Loucy (cell line): ENCODE data around the gene CNTN5.

ENCODE experiments used
- H2AFZ ChIP-seq: fragments of 200-600 bp; sonication (generic); 2 replicates; pipeline ENCODE4 v1.6.0; 2016; ENCODE audit warnings: antibody characterized with exemption, mild to moderate bottlenecking, low read length, moderate library complexity
- H3F3A ChIP-seq: fragments of 200-600 bp; 2 replicates; pipeline ENCODE4 v1.6.0; 2016; ENCODE audit warnings: antibody characterized with exemption, low read depth, mild to moderate bottlenecking
- H3K27me3 ChIP-seq: fragments of 200-600 bp; sonication (generic); 2 replicates; pipeline ENCODE4 v1.6.1; 2014; ENCODE audit warnings: low read length, mild to moderate bottlenecking; ENCODE audit not compliant: insufficient read depth, poor library complexity, severe bottlenecking
- H3K36me3 ChIP-seq: fragments of 200-600 bp; sonication (generic); 2 replicates; pipeline ENCODE4 v1.6.1; 2016; ENCODE audit warnings: low read length; ENCODE audit not compliant: insufficient read depth
- H3K4me1 ChIP-seq: fragments of 200-600 bp; sonication (generic); 2 replicates; pipeline ENCODE4 v1.5.1; 2014; ENCODE audit warnings: low read length, mild to moderate bottlenecking; ENCODE audit not compliant: insufficient read depth, poor library complexity, severe bottlenecking
- H3K4me2 ChIP-seq: fragments of 200-600 bp; sonication (generic); 2 replicates; pipeline ENCODE4 v1.6.0; 2014; ENCODE audit warnings: antibody characterized with exemption, low read length, low read depth, mild to moderate bottlenecking; ENCODE audit not compliant: poor library complexity, severe bottlenecking
- H3K4me3 ChIP-seq: fragments of 200-600 bp; sonication (generic); 2 replicates; pipeline ENCODE4 v1.5.1; 2014; ENCODE audit warnings: low read length, mild to moderate bottlenecking, mixed read lengths; ENCODE audit not compliant: poor library complexity, severe bottlenecking
- H3K79me2 ChIP-seq: fragments of 200-600 bp; sonication (generic); 2 replicates; pipeline ENCODE4 v1.6.1; 2014; ENCODE audit warnings: low read length; ENCODE audit not compliant: insufficient read depth
- H3K9ac ChIP-seq: fragments of 200-600 bp; sonication (generic); 2 replicates; pipeline ENCODE4 v1.6.0; 2014; ENCODE audit warnings: mild to moderate bottlenecking, low read depth, low read length, moderate library complexity; ENCODE audit not compliant: poor library complexity, severe bottlenecking
- H3K9me2 ChIP-seq: fragments of 200-600 bp; sonication (generic); replicated peaks from 2 replicates; pipeline ENCODE4 v1.6.1; 2016; ENCODE audit warnings: low read depth, low read length, mixed read lengths
- H3K9me3 ChIP-seq: fragments of 200-600 bp; sonication (generic); 2 replicates; pipeline ENCODE4 v1.6.1; 2014; ENCODE audit warnings: mild to moderate bottlenecking, antibody characterized with exemption, low read length, low read depth; ENCODE audit not compliant: insufficient read depth
- H4K20me1 ChIP-seq: fragments of 200-600 bp; sonication (generic); 2 replicates; pipeline ENCODE4 v1.6.0; 2014; ENCODE audit warnings: antibody characterized with exemption, low read length, mild to moderate bottlenecking; ENCODE audit not compliant: insufficient read depth, poor library complexity, severe bottlenecking
- EZH2phosphoT487 ChIP-seq: fragments of 200-600 bp; IDR thresholded peaks from 2 replicates; pipeline ENCODE4 v1.6.1; 2018; ENCODE audit warnings: antibody characterized with exemption, mild to moderate bottlenecking, moderate library complexity, borderline replicate concordance

The CNTN5 gene

GRCh38 chr11:100404907-100405306, 1384.2 kb downstream of the CNTN5 start:
- no peak overlapping the region for H3K4me3 ChIP-seq

More at GRCh38 chr11:100404907-100405306, 1384.2 kb downstream of the CNTN5 start:
- H2AFZ ChIP-seq = no peak overlapping the region
- TF ChIP-seq EZH2phosphoT487 = no peak
- no peak overlapping the region for H3K4me2 ChIP-seq
- no peaks in the 10 kb centered on the region for H3K4me1 ChIP-seq
- no peaks in the 10 kb centered on the region for H3K79me2 ChIP-seq
- H3K9ac ChIP-seq = no peak overlapping the region
- no peaks in the 10 kb centered on the region for H3K27me3 ChIP-seq
- no peaks in the 10 kb centered on the region for H3F3A ChIP-seq
- H3K9me3 ChIP-seq = no peaks in the 10 kb centered on the region
- no peaks in the 10 kb centered on the region for H3K9me2 ChIP-seq
- no peaks in the 10 kb centered on the region for H3K36me3 ChIP-seq
- H4K20me1 ChIP-seq = no peaks in the 10 kb centered on the region
